Measurements from ENCODE around the gene SCO2. TPM values are rescaled to one million over a fixed set of nuclear protein-coding genes. Genes with fewer than 3 reads are reported as not detected.
"Not testable (repeated sequence)": the region's sequence is repeated elsewhere in the genome, so short reads cannot be mapped to it uniquely, and the experiment has no call there.

The SCO2 gene
- total RNA-seq, 2 donors from 2014 or later: 13.1 to 18.5 TPM

DNA sequence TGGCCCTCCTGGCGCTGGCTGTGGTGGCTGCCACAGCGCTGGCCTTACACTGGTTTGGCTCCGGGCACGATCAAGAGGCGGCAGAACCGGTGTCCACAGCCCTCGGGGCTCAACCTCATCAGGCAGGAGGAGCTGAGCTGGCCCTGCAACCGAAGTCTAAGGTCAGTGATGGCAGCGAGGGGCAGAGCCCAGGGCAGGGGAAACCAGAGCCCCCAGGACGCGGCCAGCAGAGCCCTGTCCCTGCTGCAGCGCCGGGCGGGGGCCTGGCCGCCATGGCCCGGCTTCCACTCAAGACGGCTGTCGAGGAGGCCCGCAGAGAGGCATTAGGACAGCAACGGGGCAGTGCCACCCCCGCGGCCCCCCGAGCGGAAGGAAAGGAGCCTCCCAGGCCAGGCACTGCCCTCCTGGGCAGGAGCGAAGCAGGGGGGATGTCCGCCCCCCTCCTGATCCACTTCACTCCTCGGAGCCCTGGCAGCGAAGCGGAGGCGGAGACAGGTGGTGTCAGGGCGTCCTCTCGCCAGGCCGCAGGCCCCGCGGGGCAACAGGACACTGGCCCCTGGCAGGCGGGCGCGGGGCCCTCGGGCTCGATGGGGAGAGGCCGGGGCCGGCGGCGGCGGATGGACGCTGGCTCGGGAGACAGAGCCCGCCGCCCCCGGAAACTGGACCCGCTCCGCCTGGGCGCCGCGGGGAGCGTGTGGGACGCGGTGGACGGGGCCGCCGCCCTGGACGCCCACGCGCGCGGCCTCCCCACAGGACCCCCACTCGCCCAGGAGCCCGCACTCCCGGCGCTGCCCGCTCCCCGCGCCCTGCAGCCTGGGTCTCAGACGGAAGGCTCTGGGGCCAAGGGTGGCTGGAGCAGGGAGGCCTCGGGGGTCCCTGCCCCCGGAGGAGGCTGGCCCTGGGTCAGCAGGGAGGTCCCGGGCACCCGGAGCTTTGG, 21.2 kb upstream of the SCO2 start:
- DNase-seq (ENCODE audit: low spot score): no peak
- no peaks in the 10 kb centered on the region for H3K27me3 Mint-ChIP-seq
- no peak for ATAC-seq
- H3K4me3 Mint-ChIP-seq: no peak overlapping the region
- peaks cover 3% of the 10 kb centered on the region for H3K9me3 Mint-ChIP-seq
- H3K36me3 Mint-ChIP-seq: peaks cover 6% of the 10 kb centered on the region
- H3K27ac Mint-ChIP-seq: peak overlapping the region; percentile 79 to 90
- peaks cover 37 to 44% of the 10 kb centered on the region in 2 donors for H3K4me1 Mint-ChIP-seq (ENCODE audit: low read depth in 2 of 2)

GRCh38 chr22:50545522-50546325, 20.3 kb upstream of the SCO2 start, which contains the start of gene KLHDC7B:
TSS of gene KLHDC7B (plus strand) at chr22:50545899. CDS start at chr22:50546244, 345 bp downstream.
- peaks cover 6% of the 10 kb centered on the region for H3K36me3 Mint-ChIP-seq
- no peaks in the 10 kb centered on the region for H3K27me3 Mint-ChIP-seq
- peaks cover 3% of the 10 kb centered on the region for H3K9me3 Mint-ChIP-seq
- H3K4me1 Mint-ChIP-seq (ENCODE audit: low read depth in 2 of 2): peaks cover 44 to 51% of the 10 kb centered on the region in 2 donors
- DNase-seq (ENCODE audit: low spot score) (no peak), ATAC-seq (no peak)
- peak within 1 kb of the TSS; percentile 68 for H3K4me3 Mint-ChIP-seq
- H3K27ac Mint-ChIP-seq: peak within 1 kb of the TSS; percentile 79 to 90

DNA sequence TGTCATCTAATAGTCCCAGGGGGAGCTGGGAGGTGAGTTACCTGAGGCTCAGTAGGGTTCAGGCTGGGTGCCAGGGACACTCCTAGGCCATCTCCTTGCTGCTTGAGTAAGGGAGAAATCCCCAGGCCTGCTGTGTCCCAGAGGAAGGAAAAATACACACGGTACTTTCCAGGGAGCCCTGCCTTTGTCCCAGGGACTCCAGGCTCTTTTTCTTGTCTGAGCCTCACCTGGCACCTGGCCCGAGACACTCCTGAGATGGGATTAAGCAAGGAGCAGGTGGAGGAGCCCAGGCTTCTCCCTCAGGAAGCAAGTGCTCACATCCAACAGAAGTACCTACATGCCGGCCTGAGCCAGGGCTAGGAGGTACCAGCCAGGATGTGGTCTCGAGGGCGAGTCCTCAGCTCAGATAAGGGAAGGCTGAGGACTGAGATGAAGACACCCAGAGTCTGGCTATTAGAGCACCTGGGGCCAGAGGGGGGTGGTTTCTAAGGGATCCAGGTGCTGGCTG, 19.4 kb upstream of the SCO2 start:
- Mint-ChIP-seq H3K9me3 (peaks cover 3% of the 10 kb centered on the region), H3K4me1 (ENCODE audit: low read depth in 2 of 2) (peaks cover 44 to 48% of the 10 kb centered on the region in 2 donors), H3K36me3 (peaks cover 6% of the 10 kb centered on the region), H3K27me3 (no peaks in the 10 kb centered on the region), H3K4me3 (peak overlapping the region; percentile 68), H3K27ac (peak overlapping the region; percentile 79 to 90)
- no peak for DNase-seq (ENCODE audit: low spot score)
- no peak for ATAC-seq

GRCh38 chr22:50544078-50544745, 18.8 kb upstream of the SCO2 start:
- DNase-seq (ENCODE audit: low spot score) (peak; percentile 97), ATAC-seq (peak; percentile 66 to 81)
- Mint-ChIP-seq H3K27ac (peak overlapping the region; percentile 79 to 90), H3K9me3 (peaks cover 3% of the 10 kb centered on the region), H3K4me1 (ENCODE audit: low read depth in 2 of 2) (peaks cover 49 to 53% of the 10 kb centered on the region in 2 donors), H3K4me3 (peak overlapping the region; percentile 68), H3K36me3 (peaks cover 6% of the 10 kb centered on the region), H3K27me3 (no peaks in the 10 kb centered on the region)

GRCh38 chr22:50542416-50542927, 17.1 kb upstream of the SCO2 start:
- Mint-ChIP-seq H3K4me3 (peak overlapping the region; percentile 90), H3K9me3 (peaks cover 5% of the 10 kb centered on the region), H3K27ac (peak overlapping the region; percentile 95 to 99), H3K36me3 (peaks cover 16% of the 10 kb centered on the region), H3K27me3 (no peaks in the 10 kb centered on the region), H3K4me1 (ENCODE audit: low read depth in 2 of 2) (peaks cover 60 to 66% of the 10 kb centered on the region in 2 donors)
- DNase-seq (ENCODE audit: low spot score): peak; percentile 82
- ATAC-seq: peak; percentile 63 to 74

- Mint-ChIP-seq H3K4me1 (ENCODE audit: low read depth in 2 of 2) (peaks cover 63 to 71% of the 10 kb centered on the region in 2 donors), H3K36me3 (peaks cover 16% of the 10 kb centered on the region), H3K4me3 (peak overlapping the region; percentile 90), H3K27ac (peak overlapping the region; percentile 95 to 99)
- DNase-seq (ENCODE audit: low spot score): peak; percentile 90
- not testable (repeated sequence) for H3K27me3 Mint-ChIP-seq, H3K9me3 Mint-ChIP-seq
- ATAC-seq: peak; percentile 69 to 85
These were observed 16.2 kb upstream of the SCO2 start for GRCh38 chr22:50541667-50542026.

GRCh38 chr22:50540381-50540780, 15.0 kb upstream of the SCO2 start:
- ATAC-seq (no peak), DNase-seq (ENCODE audit: low spot score) (no peak)
- peaks cover 60 to 63% of the 10 kb centered on the region in 2 donors for H3K4me1 Mint-ChIP-seq (ENCODE audit: low read depth in 2 of 2)
- H3K4me3 Mint-ChIP-seq: peak overlapping the region; percentile 90
- peaks cover 5% of the 10 kb centered on the region for H3K9me3 Mint-ChIP-seq
- H3K36me3 Mint-ChIP-seq: peaks cover 16% of the 10 kb centered on the region
- H3K27me3 Mint-ChIP-seq: no peaks in the 10 kb centered on the region
- H3K27ac Mint-ChIP-seq: peak overlapping the region; percentile 95 to 99

GRCh38 chr22:50537765-50538164, 12.4 kb upstream of the SCO2 start:
- ATAC-seq: no peak
- Mint-ChIP-seq H3K4me3 (peak overlapping the region; percentile 93), H3K27me3 (no peaks in the 10 kb centered on the region), H3K4me1 (ENCODE audit: low read depth in 2 of 2) (peaks cover 61 to 65% of the 10 kb centered on the region in 2 donors), H3K27ac (peak overlapping the region; percentile 95 to 99), H3K36me3 (peaks cover 16% of the 10 kb centered on the region), H3K9me3 (peaks cover 5% of the 10 kb centered on the region)
- no peak for DNase-seq (ENCODE audit: low spot score)

DNA sequence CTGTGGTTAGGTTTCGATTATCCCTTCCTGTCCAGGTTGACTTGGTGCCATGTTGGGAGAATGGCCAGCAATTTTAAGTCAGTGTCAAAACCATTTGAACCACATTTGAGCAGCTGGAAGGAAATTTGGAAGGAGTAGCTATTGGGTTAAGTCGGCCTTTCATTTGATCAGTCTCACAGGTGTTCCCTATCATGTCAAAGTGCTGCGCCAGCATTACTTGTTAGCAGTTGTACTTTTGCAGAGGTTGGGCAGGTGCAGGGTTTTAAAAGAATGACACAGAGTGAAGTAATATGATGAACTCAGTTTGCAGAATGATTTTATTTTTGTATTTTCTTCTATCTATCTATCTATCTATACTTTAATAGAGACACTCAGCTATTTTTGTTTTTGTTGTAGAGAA, 10.8 kb upstream of the SCO2 start:
- peaks cover 10% of the 10 kb centered on the region for H3K36me3 Mint-ChIP-seq
- no peaks in the 10 kb centered on the region for H3K27me3 Mint-ChIP-seq
- peak overlapping the region; percentile 95 to 99 for H3K27ac Mint-ChIP-seq
- peaks cover 50 to 54% of the 10 kb centered on the region in 2 donors for H3K4me1 Mint-ChIP-seq (ENCODE audit: low read depth in 2 of 2)
- ATAC-seq: no peak
- DNase-seq (ENCODE audit: low spot score): no peak
- no peak overlapping the region for H3K4me3 Mint-ChIP-seq
- H3K9me3 Mint-ChIP-seq: peaks cover 3% of the 10 kb centered on the region

DNA sequence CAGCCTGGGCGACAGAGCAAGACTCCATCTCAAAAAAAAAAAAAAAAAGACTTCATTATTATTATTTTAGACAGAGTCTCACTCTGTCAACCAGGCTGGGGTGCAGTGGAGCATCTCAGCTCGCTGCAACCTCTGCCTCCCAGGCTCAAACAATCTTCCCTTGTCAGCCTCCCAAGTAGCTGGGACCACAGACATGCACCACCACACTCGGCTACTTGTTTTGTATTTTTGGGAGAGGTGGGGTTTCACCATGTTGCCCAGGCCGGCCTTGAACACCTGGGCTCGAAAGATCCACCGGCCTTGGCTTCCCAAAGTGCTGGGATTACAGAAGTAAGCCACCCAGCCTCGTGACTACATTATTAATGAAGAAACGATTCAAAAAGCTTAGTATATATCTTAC, 9.7 kb upstream of the SCO2 start:
- DNase-seq (ENCODE audit: low spot score) (no peak), ATAC-seq (no peak)
- Mint-ChIP-seq H3K36me3 (peaks cover 10% of the 10 kb centered on the region), H3K9me3 (peaks cover 3% of the 10 kb centered on the region), H3K4me3 (no peak overlapping the region), H3K4me1 (ENCODE audit: low read depth in 2 of 2) (peaks cover 40 to 45% of the 10 kb centered on the region in 2 donors), H3K27me3 (no peaks in the 10 kb centered on the region), H3K27ac (peak overlapping the region; percentile 92 to 95)

DNA sequence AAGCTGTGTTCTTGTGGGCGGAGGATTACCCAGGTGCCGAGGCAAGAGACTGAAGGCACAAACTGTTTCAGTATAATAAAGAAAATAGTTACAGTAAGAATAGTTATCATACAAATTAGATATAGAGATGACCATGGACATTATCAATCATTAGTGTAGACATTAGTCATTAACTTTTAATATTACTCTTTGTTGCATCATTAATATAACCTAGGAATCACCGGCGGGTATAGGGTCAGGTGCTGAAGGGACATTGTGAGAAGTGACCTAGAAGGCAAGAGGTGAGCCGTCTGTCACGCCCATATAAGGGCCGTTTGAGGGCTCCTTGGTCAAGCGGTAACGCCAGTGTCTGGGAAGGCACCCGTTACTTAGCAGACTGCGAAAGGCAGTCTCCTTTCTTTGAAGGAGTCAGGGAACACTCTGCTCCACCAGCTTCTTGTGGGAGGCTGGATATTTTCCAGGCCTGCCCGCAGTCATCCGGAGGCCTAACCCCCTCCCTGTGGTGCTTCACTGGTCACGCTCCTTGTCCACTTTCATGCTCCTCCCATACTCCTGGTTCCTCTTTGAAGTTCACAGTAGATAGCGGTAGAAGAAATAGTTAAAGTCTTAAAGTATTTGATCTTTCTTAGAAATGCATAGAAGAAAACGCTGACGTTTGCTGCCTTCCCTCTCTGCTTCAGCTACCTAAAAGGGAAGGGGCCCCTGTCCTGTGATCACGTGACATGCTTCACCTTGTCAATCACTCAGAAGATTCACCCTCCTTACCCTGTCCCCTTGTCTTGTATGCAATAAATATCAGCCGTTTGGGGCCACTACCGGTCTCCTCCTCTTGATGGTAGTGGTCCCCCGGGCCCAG, 8.7 kb upstream of the SCO2 start:
- not testable (repeated sequence) for H3K27me3 Mint-ChIP-seq; H3K36me3 Mint-ChIP-seq; H3K4me3 Mint-ChIP-seq; H3K9me3 Mint-ChIP-seq; DNase-seq (ENCODE audit: low spot score); ATAC-seq
- Mint-ChIP-seq H3K4me1 (ENCODE audit: low read depth in 2 of 2) (peaks cover 30 to 35% of the 10 kb centered on the region in 2 donors), H3K27ac (peak overlapping the region; percentile 92 to 95)
